CD4-positive, alpha-beta T cell (primary cell): ENCODE results near the gene CTSL. TPM values are rescaled to one million over a fixed set of nuclear protein-coding genes. Genes with fewer than 3 reads are reported as not detected.
A peak's percentile ranks its signal among the peaks of the same experiment; 100 is the strongest.

ENCODE experiments used
- ATAC-seq: fragments of 200-7000 bp; cut with Tn5 transposase; one replicate; pipeline ENCODE4 v1.10.0; 2022; ENCODE audit warnings: mild to moderate bottlenecking; ENCODE audit not compliant: poor library complexity
- CTCF ChIA-PET: fragments of 350-600 bp; sonication (Branson Sonifier 250); formaldehyde crosslinking; loops from one replicate; lab custom pipeline; 2021; ENCODE audit warnings: antibody characterized with exemption, inconsistent platforms; lab: Charles Lee
- POLR2A ChIA-PET: fragments of 350-600 bp; sonication (Branson Sonifier 250); formaldehyde crosslinking; loops from one replicate; lab custom pipeline; 2021; ENCODE audit warnings: antibody characterized with exemption, inconsistent platforms; lab: Charles Lee
- DNase-seq, 14 experiments: peaks; one replicate each; pipeline ENCODE4 v3.0.0-alpha.2; 2013 to 2020; ENCODE audit warnings: mixed read lengths in 2 of 14
- H3K27ac ChIP-seq, 2 donors: one replicate each; pipeline versions ENCODE4 v1.5.1 to v1.7.0; 2013; ENCODE audit warnings: low read length in 2 of 2, low read depth in 1 of 2, mild to moderate bottlenecking in 1 of 2
- H3K27me3 ChIP-seq, 2 experiments: 1 replicate in 1 of 2; 2 replicates in 1 of 2; pipeline versions ENCODE4 v1.6.1 to v1.7.0; 2013; ENCODE audit warnings: low read length in 2 of 2, control low read depth in 1 of 2, mild to moderate bottlenecking in 1 of 2, moderate library complexity in 1 of 2; ENCODE audit not compliant: insufficient read depth in 2 of 2, control insufficient read depth in 1 of 2
- H3K36me3 ChIP-seq: one replicate; pipeline ENCODE4 v1.6.1; 2013; ENCODE audit warnings: low read length, control low read depth; ENCODE audit not compliant: insufficient read depth
- H3K4me1 ChIP-seq: one replicate; pipeline ENCODE4 v1.6.1; 2013; ENCODE audit warnings: low read length, control low read depth; ENCODE audit not compliant: insufficient read depth
- H3K4me3 ChIP-seq: one replicate; pipeline ENCODE4 v1.5.1; 2013; ENCODE audit warnings: mild to moderate bottlenecking, low read length, moderate library complexity
- H3K9me3 ChIP-seq, 2 experiments: 1 replicate in 1 of 2; 2 replicates in 1 of 2; pipeline versions ENCODE4 v1.6.1 to v1.7.0; 2013; ENCODE audit warnings: low read length in 2 of 2, mild to moderate bottlenecking in 2 of 2, control low read depth in 1 of 2, moderate library complexity in 1 of 2; ENCODE audit not compliant: control insufficient read depth in 1 of 2, insufficient read depth in 1 of 2
- H3K27ac Mint-ChIP-seq: one replicate; pipeline ENCODE4 v1.8.0; 2020; ENCODE audit warnings: mixed read lengths
- H3K27me3 Mint-ChIP-seq: one replicate; pipeline ENCODE4 v1.8.0; 2021; ENCODE audit warnings: mixed read lengths
- H3K36me3 Mint-ChIP-seq: one replicate; pipeline ENCODE4 v1.8.0; 2021; ENCODE audit warnings: low read depth, mixed read lengths
- H3K4me1 Mint-ChIP-seq: one replicate; pipeline ENCODE4 v1.8.0; 2021; ENCODE audit warnings: low read depth, mixed read lengths
- H3K4me3 Mint-ChIP-seq: one replicate; pipeline ENCODE4 v1.8.0; 2020; ENCODE audit warnings: mild to moderate bottlenecking, mixed read lengths
- H3K9me3 Mint-ChIP-seq: one replicate; pipeline ENCODE4 v1.8.0; 2020; ENCODE audit warnings: mixed read lengths
- intact Hi-C, 2 experiments: fragments of 100-400 bp; cut with DNase I in 1 of 2; cut with micrococcal nuclease in 1 of 2; formaldehyde crosslinking; loops; one replicate each; pipeline versions ENCODE4 v1.15.1 to v1.9.0; 2023 to 2025; cut with DNase I, micrococcal nuclease
- total RNA-seq, 174 experiments: library from RNA in 2 of 174; stranded (reverse) in 2 of 174; gene quantifications; one replicate each; pipeline ENCODE4 v1.2.3 and lab custom pipeline; 2021 to 2026
- TF ChIP-seq, protein P1 (sequence below): fragments of 200-600 bp; IDR thresholded peaks from one replicate; pipeline ENCODE4 v1.8.0; 2022; ENCODE audit warnings: antibody characterized with exemption, mild to moderate bottlenecking

CTSL gene
- total RNA-seq, 2 experiments from 2014 or later, result 7.5 to 7.9 TPM

DNA sequence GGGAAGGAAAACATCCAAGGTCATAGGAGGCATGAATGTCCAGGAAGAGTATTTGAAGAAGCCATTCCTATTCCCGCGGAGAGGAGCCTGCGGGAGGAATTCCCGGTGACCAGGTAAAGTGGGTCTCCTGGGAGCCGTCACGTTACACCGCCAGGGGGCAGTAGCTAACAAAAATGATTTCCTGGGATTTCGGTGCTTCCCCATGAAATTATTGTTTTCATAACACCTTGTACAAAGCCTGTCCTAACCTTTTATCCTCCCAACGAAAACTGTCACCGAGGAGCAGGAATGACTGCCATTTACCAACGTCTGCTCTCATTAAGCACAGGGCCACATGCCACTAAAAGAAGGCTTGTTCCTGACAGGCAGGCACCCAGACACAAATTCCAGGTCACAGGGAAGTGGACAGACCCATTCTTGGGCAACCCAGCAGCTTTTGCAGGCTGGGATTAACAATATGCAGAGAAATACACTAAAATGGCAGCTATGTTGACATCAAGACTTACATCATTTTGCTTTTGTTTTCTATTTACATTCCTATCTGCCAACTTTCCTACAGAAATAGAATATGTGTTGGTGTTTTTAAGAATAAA is 41.2 kb upstream of the CTSL start:
- H3K4me3 Mint-ChIP-seq, result no peak overlapping the region
- H3K27me3 Mint-ChIP-seq, result no peaks in the 10 kb centered on the region
- peak in 1 of 14 experiments; percentile 41 for DNase-seq
- no peaks in the 10 kb centered on the region for H3K9me3 Mint-ChIP-seq
- H3K4me1 Mint-ChIP-seq, result peaks cover 29% of the 10 kb centered on the region
- intact Hi-C loops, result loop anchor here in 1 of 2 experiments (5.0 to 10.0 kb wide), 2 partner anchors 38 to 290 kb away; partner anchors contain the start of gene CDK20
- TF ChIP-seq, protein P1, sequence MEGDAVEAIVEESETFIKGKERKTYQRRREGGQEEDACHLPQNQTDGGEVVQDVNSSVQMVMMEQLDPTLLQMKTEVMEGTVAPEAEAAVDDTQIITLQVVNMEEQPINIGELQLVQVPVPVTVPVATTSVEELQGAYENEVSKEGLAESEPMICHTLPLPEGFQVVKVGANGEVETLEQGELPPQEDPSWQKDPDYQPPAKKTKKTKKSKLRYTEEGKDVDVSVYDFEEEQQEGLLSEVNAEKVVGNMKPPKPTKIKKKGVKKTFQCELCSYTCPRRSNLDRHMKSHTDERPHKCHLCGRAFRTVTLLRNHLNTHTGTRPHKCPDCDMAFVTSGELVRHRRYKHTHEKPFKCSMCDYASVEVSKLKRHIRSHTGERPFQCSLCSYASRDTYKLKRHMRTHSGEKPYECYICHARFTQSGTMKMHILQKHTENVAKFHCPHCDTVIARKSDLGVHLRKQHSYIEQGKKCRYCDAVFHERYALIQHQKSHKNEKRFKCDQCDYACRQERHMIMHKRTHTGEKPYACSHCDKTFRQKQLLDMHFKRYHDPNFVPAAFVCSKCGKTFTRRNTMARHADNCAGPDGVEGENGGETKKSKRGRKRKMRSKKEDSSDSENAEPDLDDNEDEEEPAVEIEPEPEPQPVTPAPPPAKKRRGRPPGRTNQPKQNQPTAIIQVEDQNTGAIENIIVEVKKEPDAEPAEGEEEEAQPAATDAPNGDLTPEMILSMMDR, result peak; percentile 30
- H3K36me3 Mint-ChIP-seq, result no peaks in the 10 kb centered on the region
- no peak overlapping the region for H3K27ac ChIP-seq
- no peaks in the 10 kb centered on the region for H3K27me3 ChIP-seq
- no peak overlapping the region for H3K4me3 ChIP-seq
- peak overlapping the region; percentile 76 for H3K27ac Mint-ChIP-seq
- no peaks in the 10 kb centered on the region for H3K36me3 ChIP-seq
- ATAC-seq, result no peak
- ChIA-PET CTCF (no interaction called here), POLR2A (interaction anchor here (1.6 kb wide), 1 partner anchor 41 kb away, joined by 11 read pairs; the partner anchor contains the start of gene CTSL)
- peaks cover 20% of the 10 kb centered on the region for H3K4me1 ChIP-seq
- H3K9me3 ChIP-seq, result peaks cover 0 to 6% of the 10 kb centered on the region in 2 experiments

DNA sequence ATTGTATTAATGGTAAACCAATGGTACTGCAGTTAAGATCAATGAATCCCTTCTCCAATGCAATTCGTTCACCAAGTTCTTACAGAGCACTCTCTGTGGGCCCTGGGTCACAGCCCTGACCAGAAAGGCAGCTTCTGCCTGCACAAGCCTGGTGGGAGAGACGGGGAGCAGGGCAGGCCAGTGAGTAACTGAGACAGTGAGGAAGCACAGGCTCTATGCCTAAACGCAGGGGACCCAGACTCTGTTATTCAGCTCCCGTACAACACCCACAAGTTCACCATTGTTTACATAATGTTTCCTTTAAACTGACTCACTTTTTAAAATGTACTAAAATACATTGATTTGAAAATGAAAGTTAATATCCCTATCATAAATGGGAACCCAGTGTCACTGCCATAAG is 40.5 kb upstream of the CTSL start:
- H3K4me1 ChIP-seq, result peaks cover 20% of the 10 kb centered on the region
- no peaks in the 10 kb centered on the region for H3K27me3 Mint-ChIP-seq
- H3K27me3 ChIP-seq, result no peaks in the 10 kb centered on the region
- ChIA-PET POLR2A (interaction anchor here (1.1 to 1.6 kb wide), 2 partner anchors 41 to 289 kb away, joined by 4 to 11 read pairs; partner anchors contain the start of genes CDK20 and CTSL), CTCF (no interaction called here)
- peaks cover 29% of the 10 kb centered on the region for H3K4me1 Mint-ChIP-seq
- peak overlapping the region; percentile 59 for H3K4me3 Mint-ChIP-seq
- TF ChIP-seq, protein P1, result no peak
- ATAC-seq (peak; percentile 17), DNase-seq (no peak)
- no peaks in the 10 kb centered on the region for H3K36me3 ChIP-seq
- peak overlapping the region; percentile 7 for H3K4me3 ChIP-seq
- peak overlapping the region; percentile 76 for H3K27ac Mint-ChIP-seq
- H3K9me3 ChIP-seq, result peaks cover 0 to 6% of the 10 kb centered on the region in 2 experiments
- no peak overlapping the region for H3K27ac ChIP-seq
- no peaks in the 10 kb centered on the region for H3K9me3 Mint-ChIP-seq
- intact Hi-C loops, result loop anchor here in 1 of 2 experiments (5.0 to 10.0 kb wide), 2 partner anchors 37 to 289 kb away; partner anchors contain the start of gene CDK20
- H3K36me3 Mint-ChIP-seq, result no peaks in the 10 kb centered on the region

DNA sequence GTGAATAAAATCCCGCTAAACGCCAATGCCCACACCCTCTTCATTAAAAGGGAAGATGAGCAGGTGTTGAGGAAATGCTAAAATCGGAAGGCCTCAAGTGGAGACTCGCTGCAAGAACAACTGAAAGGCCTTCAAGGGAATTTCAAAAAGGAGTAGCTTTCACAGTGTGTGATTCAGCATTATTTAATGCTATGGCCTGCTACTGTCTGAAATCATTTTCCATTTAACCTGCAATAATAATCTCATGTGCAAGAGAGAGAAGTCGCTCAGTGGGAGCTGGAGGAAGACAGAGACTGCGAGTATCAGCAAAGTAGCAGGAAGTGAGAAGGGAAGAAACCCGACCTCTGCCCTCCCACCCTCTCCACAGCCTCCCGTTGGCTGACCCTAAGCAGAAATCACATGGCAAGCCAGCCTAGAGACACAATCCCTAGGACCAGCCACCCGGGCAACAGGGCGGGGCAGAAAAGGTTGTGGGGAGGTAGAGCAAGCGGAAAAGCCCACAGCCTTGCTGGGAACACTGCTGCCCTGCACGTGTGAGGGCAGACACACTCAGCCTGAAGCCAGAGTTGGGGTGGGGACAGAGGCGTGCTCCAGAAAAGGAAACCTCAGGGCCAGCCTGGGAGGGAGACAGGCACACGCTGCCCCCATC is 39.9 kb upstream of the CTSL start:
- Mint-ChIP-seq H3K9me3 (no peaks in the 10 kb centered on the region), H3K4me1 (peaks cover 29% of the 10 kb centered on the region), H3K27me3 (no peaks in the 10 kb centered on the region), H3K27ac (peak overlapping the region; percentile 76), H3K4me3 (peak overlapping the region; percentile 39), H3K36me3 (no peaks in the 10 kb centered on the region)
- ATAC-seq, result peak; percentile 51
- peaks cover 0 to 6% of the 10 kb centered on the region in 2 experiments for H3K9me3 ChIP-seq
- peak in 2 of 14 experiments; percentile 20 to 23 for DNase-seq
- H3K4me3 ChIP-seq, result peak overlapping the region; percentile 7
- H3K4me1 ChIP-seq, result peaks cover 20% of the 10 kb centered on the region
- ChIA-PET POLR2A (interaction anchor here (1.1 to 1.6 kb wide), 2 partner anchors 40 to 289 kb away, joined by 4 to 11 read pairs; partner anchors contain the start of genes CDK20 and CTSL), CTCF (interaction anchor here (0.6 kb wide), 1 partner anchor 20 kb away, joined by 3 read pairs; no protein-coding TSS in a partner anchor)
- intact Hi-C loops, result loop anchor here in 1 of 2 experiments (5.0 to 10.0 kb wide), 2 partner anchors 36 to 289 kb away; partner anchors contain the start of gene CDK20
- TF ChIP-seq, protein P1, result no peak
- H3K27ac ChIP-seq, result no peak overlapping the region
- H3K36me3 ChIP-seq, result no peaks in the 10 kb centered on the region
- H3K27me3 ChIP-seq, result no peaks in the 10 kb centered on the region
